Measurements from ENCODE around the gene NFS1.

GRCh38 chr20:35700625-35701148, 1.5 kb upstream of the NFS1 start:
- TF ChIP-seq CTCF (IDR thresholded peaks at IDR 0.05) (no peak), EZH2 (IDR thresholded peaks at IDR 0.05; ENCODE audit: borderline replicate concordance, insufficient read depth, low read depth, low read length, poor library complexity, severe bottlenecking) (no peak)
